ENCODE measurements around the gene NR3C2. TPM values are rescaled to one million over a fixed set of nuclear protein-coding genes. Genes with fewer than 3 reads are reported as not detected.

Gene NR3C2
- polyA plus RNA-seq, 1 of the 3 experiments (the other 2 are of a cell fraction), result 0.02 TPM

DNA sequence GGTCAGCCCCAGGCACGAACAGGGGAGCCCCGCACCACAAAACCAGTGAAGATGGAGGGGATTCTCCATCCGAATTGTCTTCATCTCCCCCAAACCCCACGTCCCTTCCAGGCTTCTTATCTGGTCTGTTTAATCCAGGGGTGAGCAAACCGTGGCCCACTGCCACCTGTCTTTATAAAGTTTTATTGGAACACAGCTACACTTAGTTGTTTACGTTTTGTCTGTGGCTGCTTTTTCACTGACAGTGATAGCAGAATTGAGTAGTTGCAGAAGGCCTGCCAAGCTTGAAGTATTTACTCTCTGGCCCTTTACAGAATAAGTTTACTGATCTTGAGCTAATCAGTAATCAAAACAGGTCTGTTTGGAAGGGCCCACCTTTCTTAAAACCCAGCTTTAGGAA lies 386.4 kb downstream of the NR3C2 start (continued):
- TF ChIP-seq, protein P1, sequence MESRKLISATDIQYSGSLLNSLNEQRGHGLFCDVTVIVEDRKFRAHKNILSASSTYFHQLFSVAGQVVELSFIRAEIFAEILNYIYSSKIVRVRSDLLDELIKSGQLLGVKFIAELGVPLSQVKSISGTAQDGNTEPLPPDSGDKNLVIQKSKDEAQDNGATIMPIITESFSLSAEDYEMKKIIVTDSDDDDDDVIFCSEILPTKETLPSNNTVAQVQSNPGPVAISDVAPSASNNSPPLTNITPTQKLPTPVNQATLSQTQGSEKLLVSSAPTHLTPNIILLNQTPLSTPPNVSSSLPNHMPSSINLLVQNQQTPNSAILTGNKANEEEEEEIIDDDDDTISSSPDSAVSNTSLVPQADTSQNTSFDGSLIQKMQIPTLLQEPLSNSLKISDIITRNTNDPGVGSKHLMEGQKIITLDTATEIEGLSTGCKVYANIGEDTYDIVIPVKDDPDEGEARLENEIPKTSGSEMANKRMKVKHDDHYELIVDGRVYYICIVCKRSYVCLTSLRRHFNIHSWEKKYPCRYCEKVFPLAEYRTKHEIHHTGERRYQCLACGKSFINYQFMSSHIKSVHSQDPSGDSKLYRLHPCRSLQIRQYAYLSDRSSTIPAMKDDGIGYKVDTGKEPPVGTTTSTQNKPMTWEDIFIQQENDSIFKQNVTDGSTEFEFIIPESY (IDR thresholded peaks at IDR 0.05; ENCODE audit: borderline replicate concordance, low read depth), result no peak
- no peak for TF ChIP-seq PBX3 (IDR thresholded peaks at IDR 0.05)

GRCh38 chr4:148054275-148054674 lies 387.9 kb downstream of the NR3C2 start:
- Histone ChIP-seq H3K9ac (no peak overlapping the region), H3K36me3 (replicated peaks in 1 of 2; ENCODE audit: control insufficient read depth in 1 of 2, insufficient read depth in 2 of 2, low read length in 1 of 2) (peaks cover 0 to 2% of the 10 kb centered on the region in 2 experiments), H3K4me3 (ENCODE audit: low read depth in 2 of 2, low read length in 1 of 2) (no peak overlapping the region), H2AFZ (ENCODE audit: low read depth) (no peak overlapping the region), H3K9me3 (no peaks in the 10 kb centered on the region), H3K4me1 (ENCODE audit: control insufficient read depth in 1 of 2, insufficient read depth in 2 of 2, low read depth in 1 of 2, low read length in 1 of 2) (peaks cover 7 to 13% of the 10 kb centered on the region in 2 experiments; a peak in 3 of 4 replicates), H3K4me2 (no peak overlapping the region), H3K27me3 (ENCODE audit: insufficient read depth) (no peaks in the 10 kb centered on the region), H3K27ac (ENCODE audit: low read depth in 2 of 2, low read length in 1 of 2) (no peak overlapping the region), H3K9me2 (no peaks in the 10 kb centered on the region), H3K79me2 (ENCODE audit: insufficient read depth) (no peaks in the 10 kb centered on the region), H3F3A (replicated peaks; ENCODE audit: insufficient read depth) (no peaks in the 10 kb centered on the region), H4K20me1 (ENCODE audit: insufficient read depth) (no peaks in the 10 kb centered on the region)
- TF ChIP-seq ELF1 (IDR thresholded peaks at IDR 0.05) (no peak), NFIC (IDR thresholded peaks at IDR 0.05; ENCODE audit: borderline replicate concordance) (no peak)
- TF ChIP-seq, protein P1 (IDR thresholded peaks at IDR 0.05; ENCODE audit: borderline replicate concordance, low read depth), result no peak
- POLR2A ChIA-PET, result no interaction called here
- no peak for DNase-seq
- CTCF ChIA-PET, result interaction anchor here (1.1 kb wide), 1 partner anchor 9 kb away, joined by 6 read pairs; no protein-coding TSS in a partner anchor
- WGBS (ENCODE audit: low lambda C conversion rate), result 79% methylated on average over 3 of the region's 3 CpGs

- no peaks in the 10 kb centered on the region for H3K9me3 ChIP-seq
- 89% methylated on average over 11 of the region's 11 CpGs for WGBS (ENCODE audit: low lambda C conversion rate)
- POLR2A ChIA-PET, result no interaction called here
- TF ChIP-seq TEAD4 (IDR thresholded peaks at IDR 0.05; ENCODE audit: borderline replicate concordance, insufficient read depth) (no peak), NRF1 (IDR thresholded peaks at IDR 0.05; ENCODE audit: low read depth, low read length) (no peak), PBX3 (IDR thresholded peaks at IDR 0.05) (no peak), IRF3 (IDR thresholded peaks at IDR 0.05; ENCODE audit: low read depth, low read length) (no peak), JUND (IDR thresholded peaks at IDR 0.05) (no peak), NFIC (IDR thresholded peaks at IDR 0.05; ENCODE audit: borderline replicate concordance) (no peak), TCF12 (IDR thresholded peaks at IDR 0.05) (no peak), FOXJ3 (CRISPR knock-in tag; IDR thresholded peaks at IDR 0.05) (no peak), USF1 (IDR thresholded peaks at IDR 0.05; ENCODE audit: borderline replicate concordance, low read depth) (no peak), FOXM1 (IDR thresholded peaks at IDR 0.05; ENCODE audit: low read depth) (no peak), EZH2phosphoT487 (IDR thresholded peaks at IDR 0.05; ENCODE audit: borderline replicate concordance, low read depth) (no peak), GATA2 (CRISPR knock-in tag; IDR thresholded peaks at IDR 0.05) (no peak)
Measured at GRCh38 chr4:148053298-148054003, 388.8 kb downstream of the NR3C2 start.

More at GRCh38 chr4:148053298-148054003, 388.8 kb downstream of the NR3C2 start:
- H3K9ac ChIP-seq, result no peak overlapping the region
- H2AFZ ChIP-seq (ENCODE audit: low read depth), result no peak overlapping the region
- DNase-seq, result no peak
- no peak overlapping the region for H3K27ac ChIP-seq (ENCODE audit: low read depth in 2 of 2, low read length in 1 of 2)
- no peak overlapping the region for H3K4me3 ChIP-seq (ENCODE audit: low read depth in 2 of 2, low read length in 1 of 2)
- H3K4me1 ChIP-seq (ENCODE audit: control insufficient read depth in 1 of 2, insufficient read depth in 2 of 2, low read depth in 1 of 2, low read length in 1 of 2), result peaks cover 7 to 13% of the 10 kb centered on the region in 2 experiments; a peak in 3 of 4 replicates
- no peaks in the 10 kb centered on the region for H4K20me1 ChIP-seq (ENCODE audit: insufficient read depth)
- no peak overlapping the region for H3K4me2 ChIP-seq
- H3F3A ChIP-seq (replicated peaks; ENCODE audit: insufficient read depth), result no peaks in the 10 kb centered on the region
- no peaks in the 10 kb centered on the region for H3K9me2 ChIP-seq
- CTCF ChIA-PET, result interaction anchor here (1.1 kb wide), 2 partner anchors 8 to 186 kb away, joined by 3 to 6 read pairs; no protein-coding TSS in a partner anchor
- H3K36me3 ChIP-seq (replicated peaks in 1 of 2; ENCODE audit: control insufficient read depth in 1 of 2, insufficient read depth in 2 of 2, low read length in 1 of 2), result peaks cover 3 to 5% of the 10 kb centered on the region in 2 experiments
- H3K27me3 ChIP-seq (ENCODE audit: insufficient read depth), result no peaks in the 10 kb centered on the region
- H3K79me2 ChIP-seq (ENCODE audit: insufficient read depth), result no peaks in the 10 kb centered on the region

All from SK-N-SH (cell line).